M059J (cell line): ENCODE measurements around the gene KIAA0825. TPM values are rescaled to one million over a fixed set of nuclear protein-coding genes. Genes with fewer than 3 reads are reported as not detected.

Experiments used
- DNase-seq: peaks from one replicate; pipeline ENCODE4 v3.0.0-alpha.2; 2012; ENCODE audit warnings: low read depth
- total RNA-seq: library from RNA; depleted of rRNA; stranded (reverse); fragments of >200 nt; shearing (Covaris generic); gene quantifications from 2 replicates; pipeline ENCODE4 v1.2.3, GENCODE V29; 2014

Gene KIAA0825
- total RNA-seq, 1 experiment from 2014 or later: 0.32 TPM

DNA sequence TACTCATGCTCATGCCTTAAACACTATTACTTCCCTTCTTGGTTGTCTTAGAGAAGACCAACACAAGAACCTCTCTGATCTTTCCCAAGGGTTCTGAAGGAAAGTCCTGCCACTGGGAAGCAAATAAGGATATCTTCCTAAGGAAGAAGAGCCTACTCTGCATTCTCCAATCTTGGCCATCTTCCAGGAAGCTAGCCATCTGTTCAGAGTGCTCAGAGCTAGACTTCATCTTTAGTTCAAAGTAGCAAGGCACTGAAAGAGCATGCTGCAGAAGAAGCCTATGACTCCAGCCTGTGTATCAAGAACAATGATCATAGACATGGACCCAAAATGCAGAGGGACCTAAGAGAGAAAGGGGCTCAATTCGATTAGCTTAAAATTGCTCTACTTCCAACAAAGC is 114.7 kb downstream of the KIAA0825 start:
- DNase-seq: no peak

DNA sequence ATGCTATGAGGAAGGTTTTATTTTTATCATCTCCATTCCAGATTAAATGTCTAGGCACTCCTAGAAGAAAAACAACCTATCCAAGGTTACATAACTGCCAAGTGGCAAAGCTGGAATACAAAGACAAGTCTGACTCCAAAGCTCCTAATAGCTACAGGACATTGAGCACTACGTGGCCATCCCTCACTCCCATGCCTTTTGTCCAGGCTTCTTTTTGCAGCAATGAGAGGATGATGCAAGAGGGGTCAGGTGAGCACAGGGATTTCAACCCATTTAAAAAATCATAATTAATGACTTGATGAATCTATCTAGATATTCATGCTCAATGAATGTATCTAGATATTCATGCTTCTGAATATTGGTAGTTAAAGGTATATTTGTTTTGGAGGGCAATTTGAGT is 117.0 kb downstream of the KIAA0825 start:
- DNase-seq: no peak

DNA sequence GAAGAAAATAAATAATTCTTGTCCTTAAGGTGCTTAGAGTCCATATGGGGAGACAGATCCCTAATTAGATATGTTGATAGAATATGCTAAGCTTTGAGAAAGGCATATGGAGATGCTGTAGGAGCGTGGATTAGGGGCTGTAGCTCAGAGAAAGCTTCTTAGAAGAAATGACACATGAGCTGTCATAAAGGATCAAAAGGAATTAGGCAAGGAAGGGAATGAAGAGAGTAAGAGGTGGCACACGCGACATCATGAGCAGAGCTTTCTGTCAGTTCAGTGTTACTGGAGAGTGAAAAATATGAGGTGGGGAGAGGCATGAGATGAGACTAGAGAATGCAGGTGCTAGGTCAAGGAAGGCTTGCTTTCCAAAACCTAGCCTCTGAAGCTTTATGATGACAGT is 118.6 kb downstream of the KIAA0825 start:
- DNase-seq: no peak

DNA sequence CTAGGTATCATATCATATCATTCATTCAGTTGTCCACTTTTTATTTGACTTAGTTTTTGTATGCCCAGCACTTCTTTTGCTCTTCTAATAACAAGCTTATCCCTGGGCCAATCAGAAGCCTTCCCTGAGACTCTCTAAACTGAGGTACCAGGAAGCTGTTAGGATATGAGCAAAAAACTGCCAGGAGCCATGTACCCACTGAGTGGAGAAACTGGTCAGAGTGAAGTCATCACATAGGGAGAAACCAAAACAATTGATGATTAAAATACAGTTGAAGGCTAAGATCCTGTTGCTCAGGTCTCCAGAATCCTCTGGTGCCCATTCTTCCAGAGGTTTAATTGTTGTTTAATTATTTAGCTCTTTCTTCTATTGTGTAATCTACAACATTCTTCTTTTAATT is 120.2 kb downstream of the KIAA0825 start:
- DNase-seq: no peak

DNA sequence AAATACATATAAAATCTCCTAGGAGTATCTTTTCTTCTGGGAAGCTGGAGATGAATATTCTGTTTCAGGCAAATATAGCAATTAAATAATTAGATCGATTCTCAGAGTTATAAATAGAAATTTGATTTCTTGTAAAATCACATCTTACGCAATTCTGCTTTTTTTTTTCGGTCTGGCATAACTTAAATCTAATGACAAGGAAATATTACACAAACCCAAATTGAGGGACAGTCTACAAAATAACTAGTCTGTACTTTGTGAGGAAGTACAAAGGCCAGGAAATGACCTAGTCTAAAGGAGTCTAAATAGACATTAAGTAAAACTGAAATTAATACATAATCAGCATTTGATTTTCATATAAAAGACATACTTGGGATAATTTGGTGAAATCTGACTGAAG is 133.3 kb downstream of the KIAA0825 start:
- DNase-seq: no peak

DNA sequence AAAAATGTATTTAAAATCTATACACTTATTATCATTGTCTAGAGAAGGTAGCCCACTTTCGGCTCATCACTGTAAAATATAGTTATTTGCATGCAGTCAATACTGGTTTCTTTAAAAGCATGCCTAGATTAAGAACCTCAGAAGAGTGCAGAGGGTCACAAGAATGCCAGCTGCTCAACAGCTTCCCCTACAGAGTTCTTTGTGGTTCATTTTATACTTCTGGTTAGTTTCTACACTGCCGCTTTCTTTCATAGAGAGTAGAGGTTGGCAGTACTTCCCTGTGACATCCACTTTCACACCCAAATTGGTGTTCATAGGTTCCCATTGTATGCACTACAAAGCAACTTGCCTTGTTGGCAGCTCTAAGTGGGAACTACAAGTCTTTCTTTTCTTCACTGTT is 137.3 kb downstream of the KIAA0825 start:
- DNase-seq: no peak

DNA sequence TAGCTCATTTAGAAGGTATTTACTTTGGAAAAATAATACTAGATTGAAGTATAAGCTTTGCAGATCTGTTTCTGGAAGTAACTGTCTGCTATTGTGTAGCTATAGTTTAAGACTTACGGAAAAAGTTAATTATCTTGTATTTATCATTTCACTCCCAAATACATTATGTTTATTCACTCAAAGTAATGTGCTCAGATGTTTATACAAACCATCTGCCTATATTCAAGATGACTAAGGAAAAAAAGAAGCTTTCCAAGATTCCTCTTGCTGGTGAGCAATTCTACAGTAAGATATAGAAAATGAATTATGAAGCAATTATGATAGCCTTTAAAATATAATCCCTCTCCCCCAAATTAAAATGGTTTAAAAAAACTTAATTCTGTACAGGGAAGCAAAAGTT is 137.9 kb downstream of the KIAA0825 start:
- no peak for DNase-seq

DNA sequence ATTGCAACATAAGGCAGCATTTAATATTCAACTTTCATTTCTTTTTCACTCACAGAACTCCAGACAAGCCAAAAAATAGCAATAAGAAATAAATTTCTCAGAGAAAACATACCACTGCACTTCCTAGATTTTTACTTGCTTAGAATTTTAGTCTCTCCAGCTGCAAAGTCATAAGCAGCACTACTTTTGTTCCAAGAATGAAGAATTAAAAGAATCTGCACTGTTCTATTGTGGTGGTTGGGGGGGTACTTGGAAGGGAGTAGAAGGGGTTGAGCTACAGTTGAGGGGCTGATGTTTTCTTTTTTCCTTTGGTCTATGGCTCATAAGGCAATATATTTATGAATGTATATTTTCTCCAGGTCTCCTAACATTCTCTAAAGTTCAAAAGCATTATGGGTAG is 144.5 kb downstream of the KIAA0825 start:
- DNase-seq: no peak

DNA sequence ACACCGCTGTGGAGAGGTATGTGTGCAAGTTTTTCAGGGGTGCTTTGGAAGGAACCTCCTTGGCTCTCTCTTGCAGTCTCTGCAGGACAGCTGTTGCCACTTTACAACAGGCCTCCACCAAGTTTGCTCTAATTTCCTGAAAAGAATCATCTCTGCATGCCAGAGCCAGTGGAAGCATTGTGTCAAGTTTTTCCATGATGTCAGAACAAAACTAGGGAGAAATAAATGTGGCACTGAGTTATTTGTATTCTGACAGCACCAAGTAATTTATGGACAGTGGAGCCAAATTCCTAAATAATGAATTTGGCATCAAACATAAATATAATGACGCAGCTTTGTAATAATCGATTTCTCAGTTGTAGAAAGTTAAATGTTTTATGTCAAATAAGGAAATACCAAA is 146.9 kb downstream of the KIAA0825 start:
- DNase-seq: peak; percentile 1

DNA sequence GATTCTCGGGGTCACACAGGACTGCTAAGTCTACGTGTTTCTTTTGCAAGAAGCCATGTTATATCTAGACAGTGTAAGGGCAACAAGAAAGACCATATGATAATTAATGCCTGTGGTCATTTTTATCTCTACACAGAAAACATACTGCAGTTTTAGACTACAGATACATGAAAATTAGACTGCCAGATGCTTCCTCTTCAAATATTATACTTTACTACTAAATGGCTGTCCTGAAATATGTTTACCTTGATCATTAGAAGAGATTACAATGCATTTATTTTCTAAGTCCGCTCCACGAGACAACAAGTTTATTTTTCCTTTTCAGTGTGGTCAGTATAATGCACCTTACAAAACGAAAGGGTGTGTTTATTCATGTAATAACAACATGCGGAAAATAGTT is 147.6 kb downstream of the KIAA0825 start:
- DNase-seq: no peak

DNA sequence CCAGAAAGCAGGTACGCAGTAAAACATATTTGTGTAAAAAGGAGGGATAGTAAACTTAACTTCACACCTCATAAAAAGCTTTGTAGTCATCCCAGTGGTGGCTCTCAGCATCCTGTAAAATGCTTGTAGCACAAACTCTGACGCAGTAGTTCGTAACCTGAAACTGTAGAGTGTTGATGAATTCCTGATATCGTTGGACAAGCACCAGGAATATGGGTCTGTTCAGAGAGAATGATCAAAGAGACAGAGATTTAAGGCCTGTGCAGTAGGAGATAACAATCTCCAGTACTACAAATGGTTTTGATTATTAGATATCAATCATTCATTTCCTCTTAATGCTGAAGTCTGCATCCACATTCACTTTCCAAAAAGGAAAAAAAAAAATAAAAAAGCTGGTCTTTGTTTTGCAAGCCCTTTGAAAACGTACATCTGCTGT is 148.5 kb downstream of the KIAA0825 start:
- DNase-seq: peak; percentile 4

DNA sequence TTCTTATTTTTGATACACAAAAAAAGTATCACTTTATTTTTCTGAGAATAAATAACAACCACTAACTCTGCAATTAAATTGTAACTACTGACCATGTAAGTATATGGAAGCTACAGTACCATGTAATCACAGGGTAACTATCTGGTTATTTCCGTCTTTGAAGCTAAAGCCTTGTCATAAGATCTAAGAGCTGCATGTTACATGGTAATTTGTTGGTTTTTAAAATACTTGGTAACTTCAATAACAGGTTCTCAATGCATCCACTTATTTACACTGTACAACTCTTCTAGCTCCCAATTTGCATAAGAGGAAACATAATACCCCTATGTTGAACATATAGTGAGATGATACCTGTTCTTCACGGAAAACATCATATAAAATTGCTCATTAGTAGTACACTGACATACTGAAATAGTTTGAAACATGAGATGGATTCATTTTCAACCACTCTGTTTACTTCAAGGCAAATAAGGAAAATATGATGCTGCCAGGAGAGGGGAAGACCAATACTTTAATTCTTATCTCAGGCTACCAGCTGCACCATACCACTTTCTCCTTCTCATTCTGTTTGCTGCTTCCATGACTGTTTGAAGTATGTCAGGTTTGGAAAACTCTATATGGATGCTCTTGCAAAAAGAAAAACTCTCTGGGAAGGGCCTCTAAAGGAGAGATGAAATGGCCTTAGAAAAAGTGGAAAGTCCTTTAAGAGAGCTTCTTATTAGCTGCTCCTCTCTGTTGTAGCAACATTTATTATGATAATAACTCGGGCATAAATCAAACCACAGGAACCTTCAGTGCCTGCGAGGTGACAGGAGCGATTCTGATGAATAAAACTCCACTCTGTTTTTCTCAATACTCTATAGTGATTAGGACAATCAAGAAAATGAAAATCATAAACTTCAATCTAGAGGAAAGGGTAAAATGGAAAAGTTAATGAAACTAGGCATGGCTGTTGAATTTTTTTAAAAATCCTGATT is 150.2 kb downstream of the KIAA0825 start:
- DNase-seq: no peak

DNA sequence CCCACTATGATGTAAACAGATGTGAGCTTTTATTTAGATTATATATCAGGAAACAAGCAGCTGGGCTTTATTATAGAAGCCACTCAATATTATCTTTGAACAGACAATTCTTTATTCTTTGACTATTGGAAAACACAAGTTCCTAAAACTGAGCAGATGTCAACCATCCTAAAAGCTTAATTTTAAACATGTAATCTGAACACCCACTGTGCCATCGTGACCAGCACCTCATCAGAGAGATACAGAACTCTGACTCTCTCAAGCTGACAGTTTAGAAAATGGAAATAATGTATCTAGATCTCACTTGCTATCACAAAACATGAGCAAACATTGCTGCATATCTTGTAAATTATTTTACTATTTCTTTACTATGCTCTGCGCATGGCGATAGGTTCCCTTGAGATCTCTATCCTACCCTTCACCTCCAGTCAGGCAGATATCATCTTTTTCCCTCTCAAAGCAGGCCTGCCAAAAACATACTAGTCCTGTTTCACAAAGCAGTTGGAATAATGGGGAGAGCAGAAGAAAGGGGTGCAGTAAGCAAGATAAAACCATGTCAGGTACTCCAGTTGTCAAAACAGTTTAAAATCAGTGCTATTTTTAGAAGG is 151.0 kb downstream of the KIAA0825 start:
- no peak for DNase-seq

DNA sequence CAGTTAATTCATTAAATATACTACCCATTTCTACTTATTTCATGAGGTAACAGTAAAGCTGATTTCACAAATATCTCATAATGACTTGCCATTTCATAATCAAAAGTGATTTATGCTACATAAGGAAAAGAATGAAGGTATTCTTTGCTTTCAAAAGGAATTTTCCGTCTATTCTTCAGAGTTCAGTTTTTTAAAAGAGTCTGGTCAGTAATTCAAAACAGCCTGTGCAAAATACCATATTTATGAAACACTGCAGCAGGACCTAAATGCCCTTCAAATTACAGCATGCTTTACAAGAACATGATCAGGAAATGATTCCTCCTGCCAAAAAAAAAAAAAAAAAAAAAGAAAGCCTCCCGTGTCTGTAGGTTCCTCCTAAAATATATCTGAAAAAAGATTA is 154.7 kb downstream of the KIAA0825 start:
- DNase-seq: no peak

DNA sequence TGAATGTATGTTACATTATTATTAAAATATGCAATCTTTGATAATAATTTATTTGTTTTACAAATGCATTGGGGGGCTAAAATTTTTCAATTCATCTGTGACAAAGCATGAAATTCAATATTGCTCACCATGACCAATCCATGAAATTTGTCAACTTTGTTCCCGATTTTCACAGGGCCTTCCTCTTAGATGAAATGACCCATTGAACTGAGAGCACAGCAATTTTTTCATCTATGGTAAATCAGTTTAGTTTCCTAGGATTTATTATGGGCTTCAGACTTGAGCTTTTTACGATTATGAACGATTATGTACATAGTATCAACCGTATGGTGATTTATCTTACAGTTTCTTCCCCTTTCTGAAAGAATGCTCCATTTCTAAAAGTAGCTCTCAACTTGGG is 157.3 kb downstream of the KIAA0825 start:
- DNase-seq: no peak

DNA sequence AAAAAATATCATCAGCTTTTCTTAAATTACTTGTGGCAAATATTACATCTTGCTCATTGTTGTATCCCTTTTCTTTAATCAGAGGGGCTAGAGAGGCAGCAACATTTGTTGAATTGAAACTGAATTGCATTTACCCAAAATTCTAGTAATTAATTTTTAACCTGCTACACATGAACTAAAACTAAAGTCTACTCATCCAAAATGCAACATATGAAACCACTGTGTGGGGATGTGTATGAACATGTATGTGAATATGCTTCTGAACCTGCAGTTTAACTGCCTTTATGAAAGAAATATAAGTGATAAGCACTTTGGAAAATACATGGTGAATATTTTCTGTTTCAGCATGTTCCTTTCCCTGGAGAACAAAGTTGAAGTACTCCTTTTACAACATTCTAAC is 158.5 kb downstream of the KIAA0825 start:
- DNase-seq: no peak

DNA sequence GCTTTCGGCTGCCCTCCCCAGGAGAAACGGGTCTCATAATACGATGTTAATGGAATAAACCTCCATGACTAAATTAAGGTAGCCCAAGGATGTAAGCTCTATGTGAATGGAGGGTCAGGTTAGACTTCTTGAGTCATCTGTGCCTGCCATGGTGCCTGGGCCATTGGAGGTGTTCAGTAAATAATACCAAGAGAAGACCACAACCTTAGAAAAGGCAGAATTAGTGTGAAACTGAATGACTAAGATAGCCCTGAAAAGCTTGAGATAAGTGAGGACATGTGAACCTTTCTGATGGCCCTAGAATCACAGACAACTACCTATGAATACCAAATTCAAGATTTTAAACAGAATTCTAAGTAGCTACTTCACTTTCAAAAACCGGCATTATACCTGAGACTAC is 160.6 kb downstream of the KIAA0825 start:
- no peak for DNase-seq

DNA sequence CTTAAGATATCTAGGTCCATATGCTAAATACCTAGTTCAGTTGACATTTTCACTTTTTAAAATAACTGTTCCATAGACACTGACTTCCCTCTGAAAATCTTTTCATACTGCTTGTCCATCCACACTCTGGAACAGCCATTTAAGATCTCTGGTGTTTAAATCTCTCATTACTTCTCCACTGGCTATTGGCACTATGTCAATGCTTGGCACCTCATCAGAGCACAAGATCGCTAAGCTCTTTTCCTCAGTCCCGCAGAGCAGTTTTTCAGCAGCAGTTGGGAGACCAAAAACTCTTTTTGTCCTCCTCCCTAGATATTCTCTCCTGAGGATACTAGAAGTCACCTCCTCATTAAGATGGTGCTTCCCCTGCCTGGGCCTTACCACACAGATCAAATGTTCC is 172.7 kb downstream of the KIAA0825 start:
- DNase-seq: no peak

DNA sequence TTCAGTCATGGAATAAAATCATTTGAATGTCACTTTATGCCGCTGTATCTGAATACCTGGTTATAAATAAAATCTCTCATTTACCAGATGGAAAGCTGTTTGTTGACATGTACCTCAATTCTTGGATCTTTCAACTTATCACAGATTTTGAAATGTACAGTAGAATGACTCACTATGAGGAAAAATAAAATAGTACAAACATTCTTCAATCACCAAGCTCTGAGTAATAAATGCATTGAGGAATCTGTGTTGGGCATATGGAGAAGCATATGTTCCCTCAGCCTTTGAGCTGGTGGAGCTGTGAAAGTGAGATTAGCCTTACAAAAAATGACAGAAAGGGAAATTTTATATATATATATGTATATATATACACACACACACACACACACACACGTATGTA is 175.4 kb downstream of the KIAA0825 start:
- DNase-seq: no peak

DNA sequence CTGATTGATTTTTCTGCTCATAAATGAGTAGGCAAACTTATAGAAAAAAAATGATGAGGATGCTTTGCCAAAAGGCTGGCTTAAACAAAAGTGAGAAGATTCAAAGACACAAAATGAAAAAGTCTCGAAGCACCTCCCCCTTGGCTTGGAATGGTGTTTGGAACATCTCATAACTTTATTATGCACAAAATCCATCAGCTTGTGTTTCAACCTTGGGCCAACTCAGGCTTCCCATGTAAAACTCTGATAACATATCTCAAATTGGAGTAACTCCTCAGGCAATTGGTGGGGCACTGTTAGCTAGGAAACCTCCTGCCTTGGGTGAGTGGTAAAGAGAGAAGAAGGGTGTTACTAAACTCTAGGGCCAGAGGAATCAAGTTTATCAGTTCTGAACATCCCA is 176.3 kb downstream of the KIAA0825 start:
- DNase-seq: no peak

DNA sequence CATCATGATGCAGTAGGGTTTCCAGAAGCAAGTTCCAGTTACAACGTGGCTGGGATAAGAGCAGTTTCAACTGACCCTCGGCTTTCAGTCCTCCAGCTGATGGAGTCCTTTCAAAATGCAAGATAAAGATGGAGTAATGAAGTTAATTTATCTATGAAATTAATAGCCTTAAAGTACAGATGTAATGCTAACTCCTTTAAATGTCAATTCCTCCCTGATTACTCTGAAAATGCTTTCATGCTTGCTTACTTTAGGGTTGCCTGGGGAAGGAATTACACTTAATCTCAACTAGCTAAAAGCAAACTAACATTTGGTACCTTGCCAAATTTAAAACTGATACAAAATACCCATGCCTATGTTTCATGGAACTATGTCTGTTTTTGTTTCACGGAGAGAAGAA is 178.4 kb downstream of the KIAA0825 start:
- no peak for DNase-seq

DNA sequence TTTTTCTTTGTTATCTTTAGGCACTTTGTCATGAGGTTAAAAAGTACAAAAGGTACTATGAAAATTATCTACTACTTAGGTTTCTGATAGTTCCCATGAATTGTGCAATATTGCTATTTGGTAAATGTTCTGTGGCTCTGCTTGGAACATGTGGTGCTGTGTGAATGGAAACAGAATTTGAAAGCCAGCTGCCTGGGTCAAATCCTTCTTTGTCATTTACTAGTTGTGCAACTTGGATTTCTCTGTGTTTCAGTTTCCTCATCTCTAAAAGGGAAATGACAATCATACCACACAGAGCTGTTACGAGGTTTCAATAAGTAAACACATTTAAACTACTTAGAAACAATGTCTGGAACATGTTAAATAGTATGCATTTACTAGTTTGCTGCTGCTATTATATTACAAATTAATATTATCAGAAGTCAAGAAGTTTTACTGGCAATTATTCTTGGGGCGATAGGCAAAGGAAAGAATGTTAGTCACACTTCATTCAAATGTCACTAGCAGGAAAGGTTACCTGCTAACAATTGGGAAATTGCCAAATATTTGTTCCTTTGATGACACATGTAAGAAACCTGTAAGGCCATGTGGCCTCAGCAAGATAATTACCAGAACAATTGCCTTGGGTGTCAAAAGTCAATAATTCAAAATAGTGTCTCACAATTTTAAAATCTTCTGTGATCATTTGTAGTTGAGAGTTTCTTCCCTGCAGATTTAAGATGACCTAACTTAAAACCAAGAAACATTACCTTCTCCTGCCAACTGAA is 184.8 kb downstream of the KIAA0825 start:
- peak; percentile 19 for DNase-seq

DNA sequence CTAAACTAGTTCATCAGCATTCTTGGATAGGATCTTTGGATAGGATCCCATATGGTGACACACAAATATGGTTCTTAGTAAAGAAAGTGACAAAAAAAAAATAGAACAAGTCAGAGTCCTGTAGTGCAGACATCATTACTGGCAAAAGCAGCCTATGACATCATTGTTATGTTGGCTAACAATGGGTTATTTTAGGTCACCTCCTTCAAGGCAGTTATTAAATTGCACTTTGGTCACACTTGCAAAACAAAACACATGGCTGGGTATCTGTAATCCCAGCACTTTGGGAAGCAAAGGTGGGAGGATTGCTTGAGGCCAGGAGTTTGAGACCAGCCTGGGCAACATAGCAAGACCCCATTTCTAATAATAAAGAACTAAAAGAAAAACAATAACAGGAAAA is 185.9 kb downstream of the KIAA0825 start:
- peak; percentile 8 for DNase-seq
